GM10266 (cell line): ENCODE results near the gene SH3TC2.

Source experiments
- DNase-seq: peaks from one replicate; pipeline ENCODE4 v3.0.0; 2012; ENCODE audit errors: extremely low spot score
- TF ChIP-seq, protein P1 (sequence below): IDR thresholded peaks from 2 replicates; pipeline ENCODE4 v1.5.1; 2012; ENCODE audit warnings: mild to moderate bottlenecking, low read depth; ENCODE audit not compliant: control insufficient read depth, insufficient read depth; ENCODE audit errors: missing control alignments

SH3TC2 gene

DNA sequence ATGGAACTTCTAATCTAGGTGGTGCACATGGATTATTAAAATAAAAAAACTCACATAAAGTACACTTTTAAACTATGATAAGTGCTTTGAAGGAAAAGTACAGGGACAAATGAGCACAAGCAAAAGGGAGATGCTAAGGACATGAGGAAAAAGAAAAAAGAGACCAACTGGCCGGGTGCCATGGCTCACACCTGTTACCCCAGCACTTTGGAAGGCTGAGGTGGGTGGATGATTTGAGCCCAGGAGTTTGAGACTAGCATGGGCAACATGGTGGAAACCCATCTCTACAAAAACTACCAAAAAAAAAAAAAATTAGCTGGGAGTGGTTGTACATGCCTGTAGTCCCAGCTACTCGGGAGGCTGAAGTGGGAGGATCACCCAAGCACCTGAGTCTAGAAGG is 67.1 kb downstream of the SH3TC2 start:
- no peak for DNase-seq
- TF ChIP-seq, protein P1, sequence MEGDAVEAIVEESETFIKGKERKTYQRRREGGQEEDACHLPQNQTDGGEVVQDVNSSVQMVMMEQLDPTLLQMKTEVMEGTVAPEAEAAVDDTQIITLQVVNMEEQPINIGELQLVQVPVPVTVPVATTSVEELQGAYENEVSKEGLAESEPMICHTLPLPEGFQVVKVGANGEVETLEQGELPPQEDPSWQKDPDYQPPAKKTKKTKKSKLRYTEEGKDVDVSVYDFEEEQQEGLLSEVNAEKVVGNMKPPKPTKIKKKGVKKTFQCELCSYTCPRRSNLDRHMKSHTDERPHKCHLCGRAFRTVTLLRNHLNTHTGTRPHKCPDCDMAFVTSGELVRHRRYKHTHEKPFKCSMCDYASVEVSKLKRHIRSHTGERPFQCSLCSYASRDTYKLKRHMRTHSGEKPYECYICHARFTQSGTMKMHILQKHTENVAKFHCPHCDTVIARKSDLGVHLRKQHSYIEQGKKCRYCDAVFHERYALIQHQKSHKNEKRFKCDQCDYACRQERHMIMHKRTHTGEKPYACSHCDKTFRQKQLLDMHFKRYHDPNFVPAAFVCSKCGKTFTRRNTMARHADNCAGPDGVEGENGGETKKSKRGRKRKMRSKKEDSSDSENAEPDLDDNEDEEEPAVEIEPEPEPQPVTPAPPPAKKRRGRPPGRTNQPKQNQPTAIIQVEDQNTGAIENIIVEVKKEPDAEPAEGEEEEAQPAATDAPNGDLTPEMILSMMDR: no peak

DNA sequence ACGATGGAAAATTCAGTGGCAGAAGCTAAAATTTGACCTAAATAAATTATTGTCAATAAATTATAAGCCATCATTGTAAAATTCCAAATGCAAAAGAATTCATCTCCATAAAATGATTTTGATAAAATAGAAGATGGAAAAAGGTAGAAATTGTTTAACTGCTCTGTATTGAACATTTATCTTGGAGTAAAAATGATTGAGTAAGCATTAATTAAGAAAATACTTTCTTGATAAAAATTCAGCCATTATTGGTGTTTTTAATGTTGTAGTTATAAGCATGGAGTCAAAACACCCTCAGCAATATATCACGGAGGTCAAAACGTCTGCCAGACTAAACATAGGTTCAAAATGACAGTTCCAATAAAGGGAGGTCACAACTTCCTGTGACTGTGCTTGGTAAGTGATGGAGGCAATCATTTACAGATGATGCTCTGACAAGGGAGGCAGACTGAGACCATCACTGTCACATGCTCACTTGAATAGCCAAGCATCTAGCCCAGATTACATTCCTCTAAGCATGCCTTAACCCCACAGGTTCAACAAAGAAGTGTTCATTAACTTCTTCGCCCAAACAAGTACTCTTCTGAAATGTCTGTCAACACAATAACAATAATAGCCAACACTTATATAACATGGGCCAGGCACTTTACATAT is 69.5 kb downstream of the SH3TC2 start:
- DNase-seq: no peak
- TF ChIP-seq, protein P1: no peak

DNA sequence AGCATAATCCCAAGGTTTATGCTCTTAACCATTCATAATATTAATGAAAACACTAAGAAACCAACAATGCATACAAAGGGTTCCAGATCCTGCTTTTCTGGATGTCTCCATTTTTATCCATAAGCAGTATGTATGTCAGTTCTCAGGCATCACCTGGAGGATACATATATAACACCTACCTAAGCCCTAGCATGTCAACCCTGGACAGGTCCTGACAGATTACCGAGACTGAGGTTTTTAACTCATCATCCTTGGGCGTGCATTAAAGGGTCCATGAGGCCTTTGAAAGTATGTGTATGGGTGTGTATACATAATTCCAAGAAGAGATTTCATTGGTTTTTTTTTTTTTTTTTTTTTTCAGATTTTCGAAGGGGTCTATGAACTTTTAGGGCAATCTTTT is 70.6 kb downstream of the SH3TC2 start:
- TF ChIP-seq, protein P1: no peak
- no peak for DNase-seq

DNA sequence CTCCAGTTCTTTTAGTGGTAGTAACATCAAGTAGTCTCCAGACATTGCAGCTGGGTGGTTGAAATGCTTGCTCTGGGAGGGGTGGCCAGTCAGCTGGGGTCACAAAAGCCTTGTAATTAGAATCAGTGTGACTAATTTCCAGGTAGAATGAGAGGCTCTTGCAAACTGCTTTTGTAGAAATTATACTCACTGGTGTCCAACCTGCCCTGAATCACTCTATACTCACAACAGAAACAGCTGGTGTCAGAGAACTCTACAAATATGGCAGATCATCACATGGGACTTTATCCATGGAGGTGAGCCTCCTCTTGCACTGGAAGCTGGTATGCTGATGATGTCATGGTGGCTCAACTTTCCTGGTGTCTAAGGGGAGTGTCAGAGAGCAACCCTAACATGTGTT is 71.3 kb downstream of the SH3TC2 start:
- no peak for DNase-seq
- TF ChIP-seq, protein P1: no peak

DNA sequence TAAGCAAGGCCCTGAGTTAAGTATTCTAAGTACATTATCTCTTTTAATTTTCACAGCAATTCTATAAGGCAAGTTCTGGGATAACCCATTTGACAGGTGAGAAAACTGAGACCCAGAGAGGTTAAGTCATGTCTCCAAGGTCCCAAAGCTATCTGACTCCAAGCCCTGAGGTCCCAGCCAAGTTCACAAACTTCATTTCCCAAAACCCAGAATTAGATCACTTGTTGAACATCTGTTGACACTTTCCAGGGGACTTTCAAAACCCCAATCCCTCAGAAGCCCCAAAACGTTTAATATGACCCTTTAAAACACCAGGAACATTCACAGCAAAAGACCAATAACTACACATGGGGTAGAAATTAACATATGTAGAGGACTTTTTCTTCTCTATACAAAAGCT is 72.0 kb downstream of the SH3TC2 start:
- DNase-seq: no peak
- TF ChIP-seq, protein P1: no peak

DNA sequence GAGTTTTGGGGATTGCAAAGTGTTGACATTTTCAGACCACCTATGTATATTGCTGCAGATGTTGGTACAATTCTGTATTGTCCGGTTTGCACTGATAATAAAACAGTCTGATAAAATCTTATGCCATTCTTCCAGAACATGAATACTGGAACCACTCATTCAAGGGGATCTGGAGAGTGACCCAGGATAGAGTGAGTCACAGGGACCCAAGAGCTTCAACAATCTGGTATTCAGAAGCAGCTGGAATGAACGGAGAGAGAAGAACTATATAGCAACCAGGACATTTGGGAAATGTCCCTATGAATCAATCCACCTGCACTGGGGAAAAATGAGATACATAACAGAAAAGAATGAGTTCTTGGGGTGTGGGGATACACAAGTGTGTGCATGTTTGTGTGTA is 73.3 kb downstream of the SH3TC2 start:
- DNase-seq: no peak
- TF ChIP-seq, protein P1: no peak

DNA sequence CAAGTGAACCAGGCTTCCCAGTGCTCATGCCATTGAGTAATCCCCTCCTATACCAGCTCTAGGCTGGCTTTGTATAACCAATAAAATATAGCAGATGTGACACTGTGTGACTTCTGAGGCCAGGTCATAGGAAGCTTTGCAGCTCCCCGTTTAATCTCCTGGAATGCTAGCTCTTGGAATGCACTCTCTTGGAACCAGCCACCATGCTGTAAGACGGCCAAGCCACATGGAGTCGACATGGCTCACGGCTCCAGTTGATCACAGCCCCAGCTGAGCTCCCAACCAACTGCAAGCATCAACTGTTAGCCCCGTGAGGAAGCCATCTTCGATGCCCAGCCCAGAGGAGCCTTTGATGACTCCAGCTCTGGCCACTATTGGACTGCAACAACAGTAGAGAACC is 74.5 kb downstream of the SH3TC2 start:
- no peak for DNase-seq
- TF ChIP-seq, protein P1: no peak
